A673 (cell line): ENCODE data around the gene CDK14. TPM values are rescaled to one million over a fixed set of nuclear protein-coding genes. Genes with fewer than 3 reads are reported as not detected.

ENCODE experiments used
- BruUV-seq: library from RNA; stranded (reverse); fragments of 400-500 nt; replicated peaks from 2 replicates; lab custom pipeline; 2021; lab: Mats Ljungman, UMichigan
- CTCF ChIA-PET: fragments of 300-600 bp; sonication (Branson Sonifier 250); formaldehyde crosslinking; loops from one replicate; lab custom pipeline; 2022; ENCODE audit warnings: antibody characterized with exemption; lab: Charles Lee
- POLR2A ChIA-PET: fragments of 300-600 bp; sonication (Branson Sonifier 250); formaldehyde crosslinking; loops from one replicate; lab custom pipeline; 2022; ENCODE audit warnings: antibody characterized with exemption; ENCODE audit not compliant: low non-redundant PET; lab: Charles Lee
- DNase-seq: peaks from one replicate; pipeline ENCODE4 v3.0.0-alpha.2; 2015; ENCODE audit warnings: low spot score
- H3K27ac ChIP-seq: fragments of 200-600 bp; sonication (generic); 2 replicates; pipeline ENCODE4 v1.5.1; 2016; ENCODE audit warnings: mixed run types, low read depth, mild to moderate bottlenecking, mixed read lengths, antibody characterized with exemption, low read length; ENCODE audit not compliant: poor library complexity, severe bottlenecking
- H3K27me3 ChIP-seq: fragments of 200-600 bp; sonication (generic); replicated peaks from 2 replicates; pipeline ENCODE4 v1.6.1; 2017; ENCODE audit warnings: mixed run types, low read depth, mild to moderate bottlenecking, mixed read lengths, antibody characterized with exemption, low read length; ENCODE audit not compliant: insufficient read depth, poor library complexity
- H3K36me3 ChIP-seq: fragments of 200-600 bp; sonication (generic); 2 replicates; pipeline ENCODE4 v1.6.1; 2016; ENCODE audit warnings: mixed run types, mild to moderate bottlenecking, mixed read lengths, antibody characterized with exemption, low read length; ENCODE audit not compliant: insufficient read depth, poor library complexity, severe bottlenecking
- H3K4me1 ChIP-seq: fragments of 200-600 bp; sonication (generic); 2 replicates; pipeline ENCODE4 v1.6.1; 2017; ENCODE audit warnings: mixed run types, mild to moderate bottlenecking, mixed read lengths, antibody characterized with exemption, low read length; ENCODE audit not compliant: insufficient read depth, poor library complexity, severe bottlenecking
- H3K4me3 ChIP-seq: fragments of 200-600 bp; sonication (generic); 2 replicates; pipeline ENCODE4 v1.5.1; 2016; ENCODE audit warnings: low read depth, mixed run types, mild to moderate bottlenecking, mixed read lengths, low read length; ENCODE audit not compliant: poor library complexity, severe bottlenecking
- H3K9me3 ChIP-seq: fragments of 200-600 bp; sonication (generic); 2 replicates; pipeline ENCODE4 v1.6.1; 2016; ENCODE audit warnings: mixed run types, low read depth, mild to moderate bottlenecking, mixed read lengths, antibody characterized with exemption, low read length; ENCODE audit not compliant: poor library complexity, severe bottlenecking
- CTCF ChIP-seq: fragments of 300-800, 200-600 bp; sonication (generic); conservative IDR thresholded peaks from 2 replicates; pipeline ENCODE4 v1.5.1; 2017; ENCODE audit warnings: low read depth, mild to moderate bottlenecking, antibody characterized with exemption, low read length, moderate library complexity, mixed read lengths
- EZH2 ChIP-seq: fragments of 200-600 bp; sonication (generic); IDR thresholded peaks from 2 replicates; pipeline ENCODE4 v1.6.1; 2017; ENCODE audit warnings: borderline replicate concordance, low read depth, mild to moderate bottlenecking, mixed read lengths, antibody characterized with exemption, low read length; ENCODE audit not compliant: poor library complexity, severe bottlenecking
- intact Hi-C: fragments of 100-400 bp; cut with micrococcal nuclease; formaldehyde crosslinking; loops from one replicate; pipeline ENCODE4 v1.10.0; 2022; ENCODE audit not compliant: unreplicated experiment
- total RNA-seq: library from RNA; stranded (reverse); gene quantifications from 2 replicates; pipeline ENCODE4 v1.2.3, GENCODE V29; 2021

CDK14 gene
- total RNA-seq, 1 experiment from 2014 or later: 128 TPM

- Histone ChIP-seq H3K4me1 (peaks cover 24% of the 10 kb centered on the region), H3K27ac (peak overlapping the region; percentile 5), H3K9me3 (peaks cover 12% of the 10 kb centered on the region), H3K27me3 (no peaks in the 10 kb centered on the region), H3K4me3 (no peak overlapping the region), H3K36me3 (no peaks in the 10 kb centered on the region)
- intact Hi-C loops: no loop called here
- ChIA-PET CTCF (no interaction called here), POLR2A (no interaction called here)
- no TSS peak for BruUV-seq
- TF ChIP-seq CTCF: no peak
- TF ChIP-seq EZH2: no peak
- no peak for DNase-seq
Observed at GRCh38 chr7:90654718-90655427, 58.8 kb downstream of the CDK14 start.

DNA sequence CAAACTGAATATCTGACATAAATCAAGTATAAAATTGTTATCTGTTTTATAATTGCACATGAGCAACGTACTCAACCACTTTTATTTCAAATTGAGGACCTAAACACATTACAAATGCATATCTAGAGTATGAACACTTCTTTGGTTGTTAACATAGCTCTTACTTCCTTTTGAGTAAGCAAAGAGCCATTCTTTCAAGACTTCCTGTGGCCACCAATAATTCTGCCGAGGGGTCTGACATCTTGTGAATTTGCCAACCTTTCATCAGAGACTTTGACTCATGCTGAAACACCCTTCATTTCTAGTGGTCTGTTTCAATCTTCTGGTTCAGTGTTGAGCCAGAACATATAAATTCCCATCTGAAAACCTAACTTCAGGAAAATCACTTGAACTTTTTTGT, 59.4 kb downstream of the CDK14 start:
- TF ChIP-seq CTCF: no peak
- TF ChIP-seq EZH2: no peak
- POLR2A ChIA-PET: no interaction called here
- DNase-seq: peak; percentile 63
- H3K27ac ChIP-seq: peak overlapping the region; percentile 34
- H3K9me3 ChIP-seq: peaks cover 12% of the 10 kb centered on the region
- H3K36me3 ChIP-seq: no peaks in the 10 kb centered on the region
- peaks cover 31% of the 10 kb centered on the region for H3K4me1 ChIP-seq
- H3K4me3 ChIP-seq: no peak overlapping the region
- CTCF ChIA-PET: no interaction called here
- BruUV-seq: no TSS peak
- no peaks in the 10 kb centered on the region for H3K27me3 ChIP-seq
- intact Hi-C loops: no loop called here

DNA sequence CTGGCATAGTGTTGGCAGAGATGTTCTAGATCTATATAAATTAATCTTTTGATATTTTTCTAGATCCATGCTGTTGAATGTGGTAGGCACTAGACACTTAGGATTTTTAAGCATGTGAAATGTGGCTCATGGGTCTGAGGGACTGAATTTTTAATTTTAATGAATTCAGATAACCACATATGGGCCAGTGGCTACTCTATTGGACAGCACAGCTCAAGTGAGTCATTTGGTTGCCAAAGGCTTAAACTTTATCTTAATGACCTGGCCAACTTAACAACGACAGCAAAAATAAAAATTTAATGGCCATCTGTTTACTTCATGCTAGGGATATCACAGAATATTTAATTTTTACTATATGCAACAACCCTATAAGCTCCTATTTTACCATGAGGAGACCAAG, 61.4 kb downstream of the CDK14 start:
- intact Hi-C loops: no loop called here
- ChIA-PET POLR2A (interaction anchor here (0.6 kb wide), 1 partner anchor 11 kb away, joined by 9 read pairs; no protein-coding TSS in a partner anchor), CTCF (no interaction called here)
- Histone ChIP-seq H3K4me3 (no peak overlapping the region), H3K4me1 (peaks cover 50% of the 10 kb centered on the region), H3K9me3 (peaks cover 12% of the 10 kb centered on the region), H3K36me3 (no peaks in the 10 kb centered on the region), H3K27ac (no peak overlapping the region), H3K27me3 (no peaks in the 10 kb centered on the region)
- DNase-seq: no peak
- no TSS peak for BruUV-seq
- TF ChIP-seq CTCF (no peak), EZH2 (no peak)
